ENCODE results near the gene GJB3.
"Not testable (repeated sequence)": the region's sequence is repeated elsewhere in the genome, so short reads cannot be mapped to it uniquely, and the experiment has no call there.

Gene GJB3

DNA sequence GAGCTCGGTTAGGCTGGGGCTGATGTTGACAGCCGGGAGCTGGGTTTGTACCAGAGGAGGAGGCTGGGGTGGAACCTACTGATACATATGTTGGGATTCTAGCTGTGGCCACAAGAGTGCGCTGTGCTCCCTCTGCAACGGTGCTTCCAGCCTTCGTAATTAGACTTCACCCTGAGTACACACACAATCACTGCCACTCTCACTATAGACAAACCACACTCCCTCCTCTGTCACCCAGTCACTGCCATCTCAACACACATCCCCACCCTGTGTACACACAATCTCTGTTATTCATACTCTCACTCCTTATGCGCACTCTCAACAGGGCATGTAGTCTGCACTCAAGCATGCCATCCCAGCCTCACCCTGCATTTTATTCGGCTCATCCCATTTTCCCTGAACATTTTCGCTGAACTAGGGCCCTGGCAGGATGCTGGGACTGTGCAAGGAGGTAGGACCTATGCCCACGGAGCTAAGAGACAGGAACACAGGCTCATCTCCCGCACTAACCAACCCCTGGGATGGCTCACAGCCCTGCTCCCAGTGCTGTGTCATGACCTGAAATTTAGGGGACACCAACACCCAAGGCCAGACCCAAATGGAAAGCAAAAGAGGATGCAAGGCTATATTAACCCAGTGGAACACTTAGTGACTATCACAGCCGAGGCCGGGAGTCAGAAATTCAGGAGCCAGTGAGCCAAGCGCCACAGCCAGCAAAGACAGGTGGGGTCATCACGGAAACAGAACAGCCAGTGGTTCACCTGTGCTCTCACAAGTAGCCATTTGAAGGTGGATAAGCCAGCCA is 5.7 kb downstream of the GJB3 start:
- DNase-seq (ENCODE audit: low spot score) = peak; percentile 80

DNA sequence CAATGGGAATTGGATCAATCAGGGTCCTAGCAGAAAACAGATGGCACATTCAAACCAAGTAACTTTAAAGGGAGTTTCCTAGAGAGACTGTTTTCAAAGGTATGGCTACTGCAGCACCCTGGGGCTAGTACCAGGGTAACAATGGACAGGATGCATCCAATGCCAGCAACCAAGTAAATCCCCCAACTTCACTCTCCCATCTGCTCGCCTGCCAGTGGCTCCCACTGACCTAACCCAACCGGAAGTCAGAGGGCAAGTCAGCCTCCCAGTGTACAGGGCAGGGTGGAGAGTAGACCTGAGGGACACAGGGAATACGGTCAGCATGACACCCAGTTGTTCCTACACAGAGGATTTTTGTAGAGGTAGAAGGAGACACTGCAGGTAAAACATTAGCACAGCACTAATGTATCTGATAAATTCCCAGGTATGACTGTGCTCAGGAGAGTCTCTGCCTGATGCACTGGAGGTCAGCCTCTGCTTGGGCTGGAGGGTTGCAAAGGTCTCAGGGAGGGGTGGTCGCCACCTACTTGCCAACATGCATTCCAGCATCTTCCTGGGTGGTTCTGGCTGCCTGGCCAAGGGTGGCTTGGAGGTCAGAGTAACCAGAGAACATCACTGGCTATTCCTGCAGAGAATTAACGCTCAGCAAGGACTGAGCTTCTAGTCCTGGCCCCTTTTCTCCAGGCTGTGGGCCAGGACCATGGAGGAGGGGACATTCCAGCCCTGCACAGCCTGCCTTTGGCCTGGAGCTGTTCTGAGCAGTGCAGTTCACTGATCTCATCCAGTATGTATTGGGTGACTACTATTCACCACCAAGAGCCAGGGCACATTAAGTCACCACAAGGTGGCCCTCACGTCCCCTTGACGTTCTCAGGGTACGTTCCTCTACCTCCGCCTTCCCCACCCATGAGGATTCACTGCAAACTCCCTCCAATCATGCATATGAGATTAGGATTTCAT is 6.7 kb downstream of the GJB3 start:
- DNase-seq (ENCODE audit: low spot score) = peak; percentile 14

DNA sequence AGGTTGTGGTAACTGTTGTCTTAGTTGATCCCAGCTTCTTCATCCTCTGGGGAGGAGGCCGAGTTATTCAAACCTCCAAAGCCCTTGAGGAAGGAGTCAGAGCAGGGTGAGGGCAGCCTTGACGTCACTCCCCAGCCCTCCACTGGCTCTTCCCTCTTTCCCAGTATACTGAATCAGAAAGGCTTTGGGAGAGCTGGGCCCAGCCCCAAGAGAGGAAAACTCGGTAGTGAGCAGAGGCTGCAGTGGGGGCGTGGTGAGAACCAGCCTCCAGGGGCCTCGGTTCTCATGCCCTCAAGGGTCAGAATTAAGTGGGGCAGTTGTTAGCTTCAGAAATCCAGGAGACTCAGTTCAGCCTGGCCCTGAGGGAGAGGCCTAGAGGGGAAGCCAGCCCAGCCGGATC is 10.0 kb downstream of the GJB3 start:
- DNase-seq (ENCODE audit: low spot score) = no peak

DNA sequence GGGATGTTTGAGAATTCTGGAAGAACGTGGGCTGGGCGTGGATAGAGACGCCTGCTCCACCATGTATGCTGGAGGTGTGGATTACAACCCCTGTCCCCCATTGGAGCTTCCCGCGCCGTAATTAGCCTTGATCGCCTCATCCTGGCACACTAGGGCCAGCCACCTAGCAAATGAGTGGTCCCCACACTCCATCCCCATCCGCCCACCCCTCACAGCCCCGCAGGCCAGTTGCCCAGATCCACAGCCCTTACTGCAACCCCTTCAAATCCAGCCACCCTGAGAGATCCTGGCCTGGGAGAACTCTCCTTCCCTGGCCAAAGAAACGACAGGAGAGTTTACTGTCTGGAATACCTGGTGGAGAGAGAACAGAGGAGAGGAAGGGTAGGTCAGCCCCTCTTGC is 11.4 kb downstream of the GJB3 start:
- DNase-seq (ENCODE audit: low spot score) = no peak

DNA sequence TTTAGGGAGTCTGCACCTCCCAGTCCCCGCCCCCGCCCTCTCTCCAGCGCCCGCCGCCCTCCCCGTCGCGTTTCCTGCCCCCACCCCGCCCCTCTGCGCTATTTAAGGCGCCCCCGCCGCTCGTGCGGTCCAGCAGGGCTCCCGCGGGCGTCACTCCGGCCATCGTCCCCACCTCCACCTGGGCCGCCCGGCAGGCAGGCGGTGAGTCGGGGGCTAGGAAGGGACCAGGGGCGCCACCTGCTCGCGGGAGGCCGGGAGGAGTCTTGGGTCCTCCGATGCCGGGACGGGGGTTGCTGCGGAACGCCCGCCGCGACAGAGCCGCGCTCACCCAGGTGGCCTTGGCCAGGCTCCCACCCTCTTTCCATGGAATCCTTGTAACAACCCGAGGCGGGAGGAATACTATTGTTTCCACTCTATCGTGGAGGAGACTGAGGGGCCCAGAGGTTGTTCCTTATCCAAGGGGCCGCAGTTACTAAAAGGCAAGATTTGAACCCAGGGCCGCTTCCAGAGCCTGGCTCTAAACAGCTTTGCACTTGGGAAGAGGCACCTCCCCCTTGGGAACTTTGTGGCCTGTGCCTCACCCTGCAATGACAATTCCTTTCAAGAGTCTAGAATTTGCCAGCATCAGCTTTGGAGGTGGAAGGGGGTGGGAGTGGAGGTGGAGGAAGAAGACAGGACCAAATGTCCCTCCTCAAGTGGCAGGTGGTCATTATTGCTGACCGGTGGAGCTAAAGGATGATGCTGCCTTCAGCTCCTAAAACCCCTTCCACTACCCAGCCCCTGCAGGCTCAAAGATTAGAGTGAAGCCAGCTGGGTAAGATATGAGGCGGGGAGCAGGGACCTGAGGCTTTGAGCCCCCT is 12.1 kb downstream of the GJB3 start, which contains the start of gene GJA4:
GJA4 (plus strand) TSS at position 132 of the 860 bp plus-strand sequence. CDS start 1,215 bp downstream, outside the sequence.
- DNase-seq (ENCODE audit: low spot score) = no peak

DNA sequence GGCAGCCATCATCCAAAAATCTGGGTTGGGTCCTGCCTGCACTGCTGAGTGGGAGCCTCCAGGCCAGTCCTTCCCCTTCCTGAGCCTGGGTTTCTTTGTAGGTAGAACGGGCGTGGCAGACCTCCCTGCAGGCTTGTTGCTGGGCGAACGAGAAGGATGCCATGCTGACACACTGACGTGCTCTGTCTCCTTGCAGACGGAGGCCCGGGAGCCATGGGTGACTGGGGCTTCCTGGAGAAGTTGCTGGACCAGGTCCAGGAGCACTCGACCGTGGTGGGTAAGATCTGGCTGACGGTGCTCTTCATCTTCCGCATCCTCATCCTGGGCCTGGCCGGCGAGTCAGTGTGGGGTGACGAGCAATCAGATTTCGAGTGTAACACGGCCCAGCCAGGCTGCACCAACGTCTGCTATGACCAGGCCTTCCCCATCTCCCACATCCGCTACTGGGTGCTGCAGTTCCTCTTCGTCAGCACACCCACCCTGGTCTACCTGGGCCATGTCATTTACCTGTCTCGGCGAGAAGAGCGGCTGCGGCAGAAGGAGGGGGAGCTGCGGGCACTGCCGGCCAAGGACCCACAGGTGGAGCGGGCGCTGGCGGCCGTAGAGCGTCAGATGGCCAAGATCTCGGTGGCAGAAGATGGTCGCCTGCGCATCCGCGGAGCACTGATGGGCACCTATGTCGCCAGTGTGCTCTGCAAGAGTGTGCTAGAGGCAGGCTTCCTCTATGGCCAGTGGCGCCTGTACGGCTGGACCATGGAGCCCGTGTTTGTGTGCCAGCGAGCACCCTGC is 13.2 kb downstream of the GJB3 start:
- no peak for DNase-seq (ENCODE audit: low spot score)

DNA sequence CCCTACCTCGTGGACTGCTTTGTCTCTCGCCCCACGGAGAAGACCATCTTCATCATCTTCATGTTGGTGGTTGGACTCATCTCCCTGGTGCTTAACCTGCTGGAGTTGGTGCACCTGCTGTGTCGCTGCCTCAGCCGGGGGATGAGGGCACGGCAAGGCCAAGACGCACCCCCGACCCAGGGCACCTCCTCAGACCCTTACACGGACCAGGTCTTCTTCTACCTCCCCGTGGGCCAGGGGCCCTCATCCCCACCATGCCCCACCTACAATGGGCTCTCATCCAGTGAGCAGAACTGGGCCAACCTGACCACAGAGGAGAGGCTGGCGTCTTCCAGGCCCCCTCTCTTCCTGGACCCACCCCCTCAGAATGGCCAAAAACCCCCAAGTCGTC is 13.8 kb downstream of the GJB3 start:
- no peak for DNase-seq (ENCODE audit: low spot score)

DNA sequence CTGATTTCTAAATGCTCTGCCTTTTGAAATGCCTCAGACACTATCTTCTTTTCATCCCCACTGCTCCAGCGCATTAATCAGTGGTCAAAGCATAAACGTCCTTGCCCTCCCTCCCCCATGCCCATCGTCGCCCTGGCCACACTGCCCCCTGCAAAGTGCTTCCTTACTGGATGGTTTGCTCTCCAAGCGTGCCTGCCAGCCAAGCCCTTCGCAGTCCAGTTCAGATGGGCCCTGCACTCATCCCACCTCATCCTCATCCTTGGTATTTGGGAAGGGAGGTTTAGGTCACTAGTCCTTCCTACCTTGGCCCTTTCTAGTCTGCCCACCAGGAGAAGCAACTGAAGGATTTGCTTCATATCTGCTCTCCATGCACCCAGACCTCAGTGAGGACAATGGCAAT is 14.9 kb downstream of the GJB3 start:
- no peak for DNase-seq (ENCODE audit: low spot score)

DNA sequence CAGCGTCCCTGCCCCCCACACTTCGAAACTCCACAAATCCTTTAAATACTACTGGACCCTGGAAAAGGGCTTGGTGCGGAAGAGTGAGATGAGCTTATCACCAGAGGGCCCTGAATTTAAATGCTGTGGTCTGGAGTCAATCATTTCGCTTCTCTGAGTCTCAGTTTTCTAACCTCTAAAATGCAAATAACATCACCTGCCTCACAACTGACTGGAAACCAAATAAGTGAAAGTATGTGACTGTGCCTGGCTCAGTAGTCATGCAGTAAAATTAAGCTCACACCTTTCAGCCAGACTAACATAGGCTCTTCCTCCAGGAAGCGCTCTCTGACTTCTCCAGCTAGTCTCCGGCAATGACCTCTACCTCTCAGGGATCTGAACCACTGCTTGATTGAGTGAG is 16.0 kb downstream of the GJB3 start:
- DNase-seq (ENCODE audit: low spot score) = no peak

DNA sequence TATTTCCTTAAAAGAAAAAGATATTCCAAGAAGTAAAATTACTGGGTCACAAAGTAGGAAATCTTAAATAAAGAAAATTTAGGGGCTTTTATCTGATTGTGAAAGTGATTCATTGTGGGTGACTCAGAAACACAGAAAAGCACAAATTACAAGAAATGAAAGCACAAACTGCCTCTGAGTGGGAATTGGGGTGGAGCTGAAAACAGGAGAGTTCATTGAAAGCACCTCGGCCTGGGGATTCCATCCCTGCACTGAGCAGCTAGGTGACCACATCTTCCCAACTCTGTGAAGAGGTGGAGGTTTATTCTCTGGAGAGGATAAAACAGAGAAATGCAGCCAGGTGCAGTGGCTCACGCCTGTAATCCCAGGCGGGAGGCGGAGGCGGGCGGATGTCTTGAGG is 19.2 kb downstream of the GJB3 start:
- no peak for DNase-seq (ENCODE audit: low spot score)

DNA sequence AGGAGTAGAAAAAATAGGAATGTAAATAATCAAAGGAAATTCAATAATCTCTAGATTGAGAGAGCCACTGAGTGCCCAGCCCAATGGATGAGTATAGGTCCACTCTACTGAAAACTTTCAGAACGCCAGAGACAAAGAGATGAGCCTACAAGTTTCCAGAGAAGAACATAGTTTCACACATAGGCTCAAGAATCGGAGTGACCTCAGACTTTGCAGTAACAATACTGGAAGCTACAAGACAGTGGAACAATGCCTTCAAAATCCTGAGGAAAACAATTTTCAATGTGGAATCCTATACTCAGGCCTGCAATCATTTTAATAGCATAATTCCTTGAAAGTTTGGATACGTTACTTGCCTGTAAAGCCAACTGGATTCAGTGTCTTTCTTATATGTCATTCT is 22.8 kb downstream of the GJB3 start:
- no peak for DNase-seq (ENCODE audit: low spot score)

DNA sequence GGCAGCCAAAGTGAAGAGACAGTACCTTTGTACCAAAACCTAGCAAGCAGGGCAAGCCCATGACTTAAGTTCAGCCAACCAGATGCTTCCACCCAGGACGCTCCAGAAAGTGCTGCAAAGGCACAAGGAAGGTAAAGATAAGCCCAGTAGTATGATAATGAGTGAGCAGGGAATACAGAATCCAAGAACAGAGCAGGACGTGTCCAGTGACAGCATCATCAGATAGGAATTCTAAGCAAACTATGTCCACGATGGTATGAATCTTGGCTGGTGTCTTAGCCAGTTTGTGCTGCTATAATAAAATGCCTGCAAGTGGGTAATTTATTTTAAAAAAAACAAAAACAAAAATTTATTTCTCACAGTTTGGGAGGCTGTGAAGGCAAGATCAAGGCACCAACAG is 25.4 kb downstream of the GJB3 start:
- no peak for DNase-seq (ENCODE audit: low spot score)

DNA sequence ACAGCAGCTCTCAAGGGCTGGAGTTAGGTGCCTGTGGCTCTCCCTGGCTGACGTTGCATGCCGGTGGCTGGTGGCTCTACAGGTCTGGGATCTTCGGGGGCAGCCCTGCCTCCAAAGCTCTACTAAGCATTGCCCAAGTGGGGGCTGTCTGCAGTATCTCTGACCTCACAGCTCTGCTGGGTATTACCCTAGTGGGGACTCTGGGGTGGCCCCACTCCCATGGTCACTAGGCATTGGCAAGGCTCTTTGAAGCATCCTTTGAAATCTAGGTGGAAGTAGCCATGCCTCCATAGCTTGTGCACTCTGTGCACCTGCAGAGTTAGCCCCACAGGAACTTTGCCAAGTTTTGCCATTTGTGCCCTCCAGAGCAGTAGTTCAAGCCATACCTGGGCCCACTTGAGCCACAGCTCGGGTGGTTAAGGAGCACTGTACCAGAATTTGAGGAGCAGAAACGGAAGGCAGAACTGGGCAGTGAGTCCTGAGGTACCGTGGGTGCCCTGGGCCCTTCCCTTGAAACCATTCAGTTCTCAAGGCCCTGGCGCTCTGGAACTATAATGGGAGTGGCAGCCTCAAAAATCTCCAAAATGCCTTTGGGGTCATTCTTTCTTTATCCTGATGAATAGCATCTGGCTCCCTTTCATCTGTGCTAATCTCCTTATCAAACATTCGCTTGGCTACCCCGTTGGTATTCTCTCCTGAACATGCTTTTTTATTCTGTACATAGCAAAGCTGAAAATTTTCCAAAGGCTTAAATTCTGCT is 27.2 kb downstream of the GJB3 start:
- no peak for DNase-seq (ENCODE audit: low spot score)

DNA sequence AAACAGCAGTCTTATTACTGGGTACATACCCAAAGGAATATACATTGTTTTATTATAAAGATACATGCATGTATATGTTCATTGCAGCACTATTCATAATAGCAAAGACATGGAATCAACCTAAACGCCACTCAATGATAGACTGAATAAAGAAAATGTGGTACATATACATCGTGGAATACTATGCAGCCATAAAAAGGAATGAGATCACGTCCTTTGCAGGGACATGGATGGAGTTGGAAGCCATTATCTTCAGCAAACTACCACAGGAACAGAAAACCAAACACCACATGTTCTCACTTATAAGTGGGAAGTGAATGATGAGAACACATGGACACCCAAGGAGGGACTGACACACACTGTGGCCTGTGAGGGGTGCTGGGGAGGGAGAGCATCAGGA is 29.8 kb downstream of the GJB3 start:
- not testable (repeated sequence) for DNase-seq (ENCODE audit: low spot score)

DNA sequence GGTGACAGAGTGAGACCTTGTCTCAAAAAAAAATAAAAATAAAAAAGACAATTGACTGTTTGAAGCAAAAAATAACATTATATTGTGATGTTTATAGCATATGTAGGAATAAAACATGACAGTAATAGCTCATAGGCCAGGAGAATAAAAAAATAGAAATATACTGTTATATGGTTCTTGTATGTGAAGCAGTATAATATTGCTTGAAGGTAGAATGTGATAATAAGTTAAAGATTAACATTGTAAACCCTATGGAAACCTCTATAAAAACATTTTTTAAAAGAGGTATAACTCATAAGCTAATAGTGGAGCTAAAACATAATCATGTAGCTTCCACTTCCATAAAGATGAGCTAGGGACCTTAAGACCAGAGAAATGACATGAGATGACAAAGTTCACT is 35.3 kb downstream of the GJB3 start:
- no peak for DNase-seq (ENCODE audit: low spot score)

DNA sequence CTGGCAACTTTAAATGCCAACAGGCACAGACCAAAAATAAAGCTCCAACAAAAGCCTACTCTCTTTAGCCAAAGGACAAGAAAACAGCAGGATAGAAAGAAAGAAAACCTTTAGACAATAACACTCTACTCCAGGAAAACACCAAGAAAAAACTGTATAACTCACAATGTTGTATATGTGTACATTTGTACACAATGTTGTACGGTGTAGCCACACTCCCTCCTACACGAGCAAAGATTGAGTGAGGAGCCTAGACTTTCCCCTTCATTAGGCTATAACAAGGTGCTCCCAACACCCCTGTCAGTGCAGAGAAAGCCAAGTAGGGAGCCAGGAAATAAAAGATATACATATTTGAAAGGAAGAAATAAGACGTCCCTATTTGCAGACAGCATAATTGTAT is 35.8 kb downstream of the GJB3 start:
- DNase-seq (ENCODE audit: low spot score) = no peak

DNA sequence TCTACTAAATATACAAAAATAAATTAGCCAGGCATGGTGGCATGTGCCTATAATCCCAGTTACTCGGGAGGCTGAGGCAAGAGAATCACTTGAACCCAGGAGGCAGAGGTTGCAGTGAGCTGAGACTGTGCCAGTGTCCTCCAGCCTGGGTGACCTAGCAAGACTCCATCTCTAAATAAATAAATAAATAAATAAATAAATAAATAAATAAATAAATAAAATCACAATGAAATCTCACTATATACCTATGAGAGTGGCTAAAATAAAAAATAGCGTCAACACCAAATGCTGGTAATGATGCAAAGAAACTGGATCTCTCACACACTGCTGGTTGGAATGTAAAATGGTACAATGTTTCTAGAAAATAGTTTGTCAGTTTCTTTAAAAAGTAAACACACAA is 37.8 kb downstream of the GJB3 start:
- not testable (repeated sequence) for DNase-seq (ENCODE audit: low spot score)

DNA sequence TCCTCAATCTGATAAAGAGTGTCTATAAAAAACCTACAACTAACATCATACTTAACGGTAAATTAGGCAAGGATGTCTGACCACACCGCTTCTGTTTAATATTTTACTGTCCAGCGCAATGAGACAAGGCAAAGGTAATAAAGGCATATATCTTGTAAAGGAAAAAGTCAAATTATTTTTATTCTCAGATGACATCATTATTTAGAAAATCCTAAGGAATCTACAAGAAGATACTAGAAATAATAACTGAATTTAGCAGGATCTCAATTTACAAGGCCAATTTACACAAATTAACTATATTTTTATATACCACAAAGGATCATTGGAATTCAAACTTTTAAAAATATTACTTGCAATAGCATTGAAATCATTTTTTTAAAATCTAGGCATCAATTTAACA is 41.2 kb downstream of the GJB3 start:
- DNase-seq (ENCODE audit: low spot score) = no peak

DNA sequence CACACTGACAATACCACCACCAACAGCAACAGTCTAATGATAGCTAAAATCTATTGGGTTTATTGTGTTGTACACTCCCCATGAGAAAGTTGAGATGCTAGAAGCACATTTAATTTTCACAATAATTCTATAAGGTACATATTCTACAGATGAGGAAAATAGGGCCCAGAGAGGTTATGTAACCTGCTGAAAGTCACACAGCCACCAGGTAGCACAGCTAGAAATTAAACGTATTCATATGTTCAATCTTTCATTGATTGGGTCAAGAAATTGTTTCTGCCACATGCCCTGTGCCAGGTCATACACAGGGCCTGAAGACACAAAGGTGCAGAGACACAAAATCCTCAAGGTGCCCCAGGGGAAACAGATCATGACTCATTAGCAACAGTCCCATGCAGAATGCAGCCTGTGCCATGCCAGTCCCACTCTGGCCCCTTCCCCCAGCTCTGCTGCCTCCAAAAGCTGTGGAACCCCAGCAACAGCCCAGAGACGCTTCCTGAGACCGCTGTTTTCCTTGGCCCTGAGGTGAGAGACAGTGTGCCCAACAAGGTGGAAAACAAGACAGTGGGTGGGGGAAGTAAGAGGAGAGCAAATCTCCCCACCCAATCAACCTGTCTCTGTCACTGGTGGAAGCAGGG is 43.9 kb downstream of the GJB3 start:
- DNase-seq (ENCODE audit: low spot score) = no peak
